GM19468 (cell line): ENCODE measurements around the gene GSTCD.

ENCODE experiments used
- ATAC-seq: cut with Tn5 transposase; IDR thresholded peaks from one replicate; pipeline ENCODE4 v1.9.1; 2021; ENCODE audit warnings: mild to moderate bottlenecking, moderate library complexity, moderate number of reproducible peaks; ENCODE audit not compliant: unreplicated experiment; ENCODE audit errors: extremely low read depth

The GSTCD gene

DNA sequence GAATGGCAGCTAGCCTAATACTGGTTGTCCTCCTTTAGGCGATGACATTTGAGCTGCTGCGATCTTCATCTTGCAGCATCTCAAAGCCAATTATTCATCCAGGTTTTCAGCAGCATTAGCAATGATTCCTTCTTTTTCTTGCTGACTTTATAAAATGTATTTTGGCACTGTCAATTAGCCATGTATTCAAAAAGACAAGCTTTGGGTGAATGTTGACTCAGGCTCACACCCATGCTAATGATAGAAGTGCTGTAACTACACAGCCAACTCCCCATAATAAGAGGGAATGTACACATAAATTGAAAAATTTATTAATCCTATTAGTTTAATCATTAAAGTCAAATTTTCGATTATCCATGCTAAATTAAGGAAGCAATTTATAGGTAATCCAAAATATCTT lies 162.4 kb downstream of the GSTCD start:
- ATAC-seq, result no peak

- ATAC-seq, result no peak
Measured at GRCh38 chr4:105871997-105872396, 163.4 kb downstream of the GSTCD start.

GRCh38 chr4:105875233-105875632 lies 166.6 kb downstream of the GSTCD start:
- ATAC-seq, result no peak

DNA sequence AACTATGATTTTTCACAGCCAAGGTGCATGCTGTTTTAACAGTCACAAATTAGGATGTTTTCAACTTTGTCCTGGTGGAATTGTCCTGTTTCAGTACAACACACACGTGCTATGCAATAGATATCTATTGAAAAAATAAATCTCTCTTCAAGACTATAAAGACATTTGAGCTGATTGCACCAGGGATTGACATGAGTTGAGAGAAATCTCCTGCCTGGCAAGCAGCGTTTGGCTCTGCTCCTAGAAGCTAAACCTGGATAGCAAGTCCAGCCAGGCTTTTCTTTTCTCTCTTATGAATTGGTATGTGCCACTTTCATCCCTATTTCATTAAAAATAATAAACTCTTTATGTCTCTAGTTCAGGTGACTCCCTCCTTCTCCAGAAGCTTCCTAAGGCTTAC lies 170.1 kb downstream of the GSTCD start:
- ATAC-seq, result no peak

GRCh38 chr4:105887508-105887907 lies 178.9 kb downstream of the GSTCD start:
- no peak for ATAC-seq

GRCh38 chr4:105894660-105895582 lies 186.3 kb downstream of the GSTCD start, which contains the start of gene NPNT:
TSS of gene NPNT (plus strand) at chr4:105895471. CDS start at chr4:105895653, 182 bp downstream.
- ATAC-seq, result no peak

DNA sequence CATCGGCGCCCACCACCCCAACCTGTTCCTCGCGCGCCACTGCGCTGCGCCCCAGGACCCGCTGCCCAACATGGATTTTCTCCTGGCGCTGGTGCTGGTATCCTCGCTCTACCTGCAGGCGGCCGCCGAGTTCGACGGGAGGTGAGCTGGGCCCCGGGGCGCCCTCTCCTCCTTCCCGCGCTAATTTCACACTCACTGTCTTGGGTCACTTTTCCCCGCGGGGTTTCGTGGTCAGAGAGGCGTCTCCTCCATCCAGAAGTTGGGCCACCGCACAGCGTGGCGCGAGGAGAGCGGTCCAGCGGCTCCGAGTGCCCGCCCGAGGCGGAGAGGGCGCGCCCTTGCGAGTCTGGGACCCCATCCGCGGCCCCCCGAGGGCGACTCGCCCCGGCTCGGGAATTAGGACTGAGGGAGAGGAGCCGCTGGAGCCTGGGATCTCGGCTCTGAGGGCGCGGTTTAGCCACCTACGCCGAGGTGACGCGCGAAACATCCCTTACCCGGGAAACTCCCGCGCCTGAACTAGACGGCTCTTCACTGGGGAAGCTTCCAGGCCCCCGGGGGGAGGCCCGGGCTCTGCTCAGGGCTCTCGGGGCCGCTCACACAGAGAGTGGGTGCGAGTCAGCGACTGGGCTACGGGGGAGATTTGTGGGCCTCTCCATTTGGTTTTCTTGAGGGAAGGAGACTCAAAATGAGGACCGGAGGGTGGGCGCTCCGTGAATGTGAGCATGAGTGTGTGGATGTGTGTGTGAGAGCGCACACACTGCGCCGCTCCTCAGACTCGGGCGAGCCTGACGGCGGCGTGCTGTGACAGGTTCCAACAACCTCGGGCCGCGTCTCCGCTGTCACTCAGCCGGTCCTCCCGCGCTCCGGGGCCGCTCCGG lies 187.2 kb downstream of the GSTCD start:
- no peak for ATAC-seq

GRCh38 chr4:105896461-105896942 lies 187.9 kb downstream of the GSTCD start:
- no peak for ATAC-seq
